Stimulated activated CD4-positive, alpha-beta T cell treated with anti-CD3 and anti-CD28 coated beads, Interleukin-12 subunit alpha, Interleukin-12 subunit beta, amount 100 ng/mL, for 24 hours (primary cell): ENCODE data around the gene TRHDE.
"Not testable (repeated sequence)": the region's sequence is repeated elsewhere in the genome, so short reads cannot be mapped to it uniquely, and the experiment has no call there.

ENCODE experiments used
- DNase-seq, 2 experiments: peaks; one replicate each; pipeline ENCODE4 v3.0.0-alpha.2; 2020; ENCODE audit warnings: low read depth in 2 of 2

The TRHDE gene

DNA sequence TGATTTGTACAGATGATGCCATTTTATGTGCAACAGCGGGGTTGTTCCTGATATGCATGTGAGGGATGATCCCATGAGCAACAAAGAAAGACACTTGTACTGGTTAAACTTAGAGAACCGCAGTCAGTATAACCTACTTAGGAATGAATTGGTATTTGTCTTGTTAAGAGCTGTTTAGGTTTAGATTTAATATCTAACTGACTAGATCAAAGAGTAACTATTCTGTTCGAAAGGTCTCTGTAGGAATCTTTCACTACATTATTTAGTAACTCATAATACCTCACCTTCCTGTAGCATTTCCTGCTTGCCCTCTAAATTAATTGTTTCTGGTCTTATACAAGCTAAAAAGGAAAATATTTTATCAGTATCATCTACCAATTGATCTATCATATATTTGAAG lies 350.4 kb downstream of the TRHDE start:
- no peak for DNase-seq

DNA sequence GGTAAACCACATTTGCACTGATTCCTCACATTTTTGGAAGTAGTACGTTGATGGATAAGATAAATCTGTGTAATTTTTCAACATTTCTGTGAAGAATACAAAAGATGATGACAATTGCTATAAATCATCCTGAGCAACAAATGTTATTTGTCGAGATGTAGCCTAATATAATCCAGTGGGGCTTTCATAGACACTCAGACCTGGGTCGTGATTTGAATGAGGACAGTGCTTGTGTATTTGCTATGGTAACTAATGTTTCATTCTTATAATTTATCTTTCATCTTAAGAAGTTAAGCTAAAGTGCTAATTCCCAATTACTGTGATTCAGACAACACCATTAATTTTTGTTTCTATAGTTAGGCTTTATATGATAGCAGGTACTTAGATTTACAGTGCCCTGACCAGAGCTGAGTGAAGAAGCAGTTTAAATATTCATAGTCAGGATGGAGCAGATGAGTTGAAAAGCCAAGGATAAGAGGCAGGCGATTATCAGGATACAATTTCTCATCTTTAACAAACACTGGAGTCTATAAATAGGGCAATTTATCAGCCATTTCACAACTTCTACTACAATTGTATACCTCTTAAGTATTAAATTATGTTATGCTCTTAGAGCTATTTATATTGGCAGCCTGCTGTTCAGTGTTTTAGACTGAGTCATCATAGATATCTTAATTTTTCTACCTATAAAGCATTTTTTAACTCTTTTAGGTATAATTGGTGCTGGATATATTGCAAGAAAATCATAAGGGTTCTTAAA lies 359.9 kb downstream of the TRHDE start:
- DNase-seq, result no peak

DNA sequence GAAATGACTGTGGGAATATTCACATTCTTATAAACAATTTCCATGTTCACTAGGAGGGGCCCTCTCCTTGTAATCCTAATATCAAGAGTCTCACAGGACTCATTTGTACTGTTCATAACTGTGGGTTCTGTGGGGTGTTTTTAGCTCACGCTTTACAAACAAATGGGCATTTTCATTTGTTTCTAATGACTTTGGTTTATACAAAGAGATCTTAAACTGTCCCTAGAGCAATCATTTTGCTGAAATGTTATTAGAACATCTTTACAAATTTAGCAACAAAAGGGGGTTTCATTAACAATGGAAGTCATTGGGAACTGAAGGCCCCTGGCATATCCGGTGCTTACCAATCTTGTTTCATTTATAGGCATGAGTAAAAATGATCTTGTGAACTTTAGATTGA lies 370.5 kb downstream of the TRHDE start:
- DNase-seq, result no peak

DNA sequence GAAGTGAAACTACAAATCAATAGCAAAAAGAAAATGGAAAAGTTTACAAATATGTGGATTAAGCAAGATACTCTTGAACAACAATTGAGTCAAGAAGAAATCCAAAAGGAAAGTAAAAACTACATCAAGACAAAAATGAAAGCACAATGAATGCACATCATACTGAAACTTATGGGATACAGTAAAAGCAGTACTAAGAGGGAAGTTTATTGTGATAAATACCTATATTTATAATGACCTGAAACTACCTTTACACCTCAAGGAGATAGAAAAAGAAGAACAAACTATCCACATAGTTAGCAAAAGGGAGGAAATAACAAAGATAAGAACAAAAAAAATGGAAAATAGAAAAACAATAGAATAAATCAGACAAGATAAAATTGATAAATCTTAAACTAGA lies 375.0 kb downstream of the TRHDE start:
- no peak for DNase-seq

DNA sequence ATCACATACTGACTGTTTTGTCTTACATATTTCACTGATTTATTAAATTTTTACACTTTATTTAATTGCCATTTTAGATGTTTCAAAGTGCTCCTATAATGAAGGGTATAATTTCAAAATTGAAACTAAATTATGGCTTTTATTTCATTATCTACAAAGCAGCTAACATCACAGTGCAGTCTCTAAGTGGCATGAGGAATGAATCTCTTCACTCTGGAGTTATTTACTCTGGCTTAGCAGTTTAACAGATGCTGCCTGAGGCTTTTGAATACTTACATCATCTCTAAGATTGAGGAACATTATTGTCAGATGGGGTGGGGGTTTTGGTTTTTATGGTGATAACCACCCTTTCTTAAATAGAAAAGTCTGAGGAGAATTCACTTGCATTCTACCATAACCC lies 386.4 kb downstream of the TRHDE start:
- no peak for DNase-seq

DNA sequence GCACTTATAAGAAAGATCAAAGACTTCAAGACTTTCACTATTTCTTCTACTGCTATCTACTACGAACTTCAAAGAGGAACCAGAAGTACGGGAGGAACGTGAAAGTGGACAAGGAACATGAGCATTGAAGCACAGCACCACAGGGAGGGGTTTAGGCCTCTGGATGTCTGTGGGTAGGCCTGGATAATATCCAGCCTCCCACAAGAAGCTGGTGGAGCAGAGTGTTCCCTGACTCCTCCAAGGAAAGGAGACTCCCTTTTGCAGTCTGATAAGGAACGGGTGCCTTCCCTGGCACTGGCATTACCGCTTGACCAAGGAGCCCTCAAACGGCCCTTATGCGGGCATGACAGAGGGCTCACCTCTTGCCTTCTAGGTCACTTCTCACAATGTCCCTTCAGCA lies 388.0 kb downstream of the TRHDE start:
- not testable (repeated sequence) for DNase-seq

DNA sequence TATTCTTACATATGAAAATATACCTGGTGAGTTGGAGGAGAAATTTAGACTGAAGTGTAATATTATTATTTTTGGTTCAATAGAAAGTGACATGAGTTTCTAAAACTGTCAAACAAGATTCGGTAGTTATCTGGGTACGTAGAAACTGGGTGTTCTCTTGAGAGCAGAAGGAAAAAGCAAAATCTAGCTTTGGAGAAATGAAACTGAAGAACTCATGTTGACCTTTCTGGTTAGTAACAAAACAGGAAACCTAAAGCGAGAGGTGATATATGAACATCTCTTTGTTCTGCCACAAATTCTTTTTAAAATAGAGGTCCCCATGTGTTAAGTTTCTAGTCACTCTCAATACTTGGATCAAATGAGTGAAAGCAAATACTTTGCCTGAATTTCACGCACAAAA lies 401.7 kb downstream of the TRHDE start:
- no peak for DNase-seq

DNA sequence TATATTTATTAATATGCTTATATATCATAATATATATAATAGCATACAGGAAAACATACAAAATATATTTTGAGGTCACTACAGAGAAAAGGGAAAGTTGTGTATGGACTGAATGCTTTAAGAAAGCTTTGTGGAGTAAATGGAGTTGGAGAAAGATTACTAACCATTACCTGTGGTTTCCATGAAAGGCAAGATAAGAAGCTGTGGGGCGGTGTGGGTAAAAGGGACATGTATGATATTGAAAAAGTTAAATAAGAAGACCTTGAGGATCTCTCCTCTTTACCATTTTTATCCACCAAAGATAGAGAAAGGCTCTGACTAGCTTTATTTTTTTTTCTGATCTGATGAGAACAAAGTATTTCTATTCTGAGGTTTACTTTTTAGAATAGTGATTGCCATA lies 404.4 kb downstream of the TRHDE start:
- DNase-seq, result no peak

DNA sequence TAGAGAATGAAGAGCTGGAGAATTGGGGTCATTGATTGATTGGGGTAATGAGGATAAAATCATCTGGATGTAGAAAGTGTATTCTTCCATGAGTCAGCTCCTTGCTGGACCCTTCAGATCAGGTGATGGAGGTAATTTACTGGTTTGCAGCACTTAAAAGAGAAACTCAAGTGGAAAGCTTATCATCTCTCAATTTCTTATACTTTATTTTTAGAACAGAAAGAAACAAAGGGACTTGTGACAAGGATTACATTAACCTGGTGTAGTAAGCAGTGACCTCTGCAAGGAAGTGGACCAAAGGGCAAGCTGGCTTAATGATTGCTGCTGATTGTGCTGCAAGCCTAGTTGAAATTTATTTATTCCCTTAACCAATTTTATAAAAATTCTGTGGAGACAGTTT lies 405.0 kb downstream of the TRHDE start:
- no peak for DNase-seq

DNA sequence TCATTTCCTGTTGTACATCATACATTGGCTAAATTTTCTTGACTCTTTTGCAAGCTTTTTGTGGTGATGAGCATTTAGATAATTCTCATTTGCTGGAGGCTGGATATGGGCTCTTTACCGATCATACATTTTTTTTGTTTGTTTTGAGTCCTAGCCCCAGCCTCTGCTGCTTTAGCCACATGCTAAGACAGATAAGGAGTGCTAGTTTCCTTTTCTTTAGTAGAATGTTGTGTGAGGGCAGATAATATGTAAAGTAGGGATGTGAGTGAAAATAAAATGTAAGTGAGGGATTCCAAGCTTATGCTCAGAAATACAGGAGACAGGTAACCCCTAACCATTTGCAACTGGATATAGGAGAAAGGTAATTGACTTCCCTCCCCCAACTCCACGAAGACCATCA lies 405.7 kb downstream of the TRHDE start:
- DNase-seq, result no peak

DNA sequence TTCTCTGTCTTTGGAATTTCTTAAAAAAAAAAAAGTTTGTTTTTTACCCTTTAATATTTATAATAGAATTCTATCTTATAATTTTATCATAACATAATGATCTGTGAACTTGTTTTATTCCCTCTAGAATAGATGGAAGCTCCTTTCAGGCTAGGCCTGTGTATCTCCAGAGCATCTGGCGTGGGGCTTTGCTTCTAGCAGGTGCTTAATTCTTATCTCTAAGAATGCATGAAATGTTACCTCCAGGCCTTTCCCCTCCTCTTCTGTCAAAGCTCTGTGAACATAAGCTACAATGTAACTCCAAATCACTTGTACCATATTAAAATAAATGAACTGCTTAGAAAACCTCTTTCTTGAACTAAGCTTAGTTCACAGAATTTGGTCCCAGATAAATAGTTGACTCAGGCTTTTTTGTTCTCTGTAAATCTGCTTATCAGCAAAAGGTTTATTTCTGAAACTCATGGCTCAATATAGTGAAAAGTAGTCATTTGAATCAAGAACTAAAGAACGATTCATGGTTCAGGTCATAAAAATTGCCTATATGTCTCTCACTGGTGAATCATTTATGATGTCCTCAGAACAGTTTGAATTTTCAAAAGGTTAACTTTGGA lies 407.1 kb downstream of the TRHDE start:
- DNase-seq, result no peak

DNA sequence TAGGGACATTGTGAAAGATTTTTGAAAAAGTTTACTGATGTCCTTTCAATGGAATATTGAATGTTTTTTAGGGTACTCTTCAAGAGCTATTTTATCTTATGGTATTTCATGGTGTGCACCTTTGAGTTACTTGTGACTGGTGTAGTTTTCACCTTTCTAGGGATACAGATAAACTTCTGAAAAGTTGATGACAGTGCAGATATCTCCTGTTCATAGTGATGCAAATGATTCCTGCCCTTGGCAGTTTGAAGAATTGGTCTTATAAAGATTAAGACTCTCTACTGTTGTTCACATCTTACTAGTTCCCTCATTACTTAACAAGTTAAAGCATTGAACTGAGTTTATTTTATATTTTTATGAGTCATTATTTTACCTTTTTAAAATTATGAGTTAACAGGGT lies 408.9 kb downstream of the TRHDE start:
- DNase-seq, result no peak

DNA sequence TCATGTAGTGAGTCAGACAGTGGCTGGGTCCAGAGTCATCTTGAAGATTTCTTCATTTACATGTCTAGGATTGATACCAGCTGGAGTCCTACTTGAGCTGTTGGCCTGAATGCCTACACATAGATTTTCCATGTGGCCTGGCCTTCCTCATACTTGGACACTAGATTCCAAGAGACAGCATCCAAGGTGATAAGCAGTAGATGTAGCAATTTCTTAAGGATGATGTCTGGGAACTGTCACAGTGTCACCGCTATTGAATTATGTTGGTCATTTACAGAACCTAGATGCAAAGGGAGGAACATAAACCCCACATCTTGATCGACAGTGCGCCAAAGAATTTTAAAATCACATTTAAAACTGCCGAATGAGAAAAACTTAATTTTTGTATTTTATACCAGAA lies 412.3 kb downstream of the TRHDE start:
- DNase-seq, result no peak

DNA sequence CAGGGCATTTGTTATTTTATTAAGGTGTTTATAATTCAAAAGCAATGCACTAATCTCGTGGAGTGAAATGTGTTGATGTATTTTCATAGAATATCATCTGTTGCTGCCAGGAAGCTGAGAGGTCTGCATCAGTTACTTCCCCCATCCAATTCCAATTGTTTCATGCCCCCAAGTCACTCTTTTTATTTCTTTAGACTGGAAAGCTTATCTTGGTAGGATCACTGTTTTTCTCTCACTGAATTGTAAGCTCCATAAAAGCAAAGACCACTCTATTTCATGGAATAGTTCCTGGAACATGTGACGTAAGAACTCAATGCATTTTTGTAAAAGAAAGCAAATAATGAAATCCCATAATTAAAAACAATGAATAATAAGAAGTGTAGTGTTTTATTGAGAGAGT lies 420.2 kb downstream of the TRHDE start:
- no peak for DNase-seq

DNA sequence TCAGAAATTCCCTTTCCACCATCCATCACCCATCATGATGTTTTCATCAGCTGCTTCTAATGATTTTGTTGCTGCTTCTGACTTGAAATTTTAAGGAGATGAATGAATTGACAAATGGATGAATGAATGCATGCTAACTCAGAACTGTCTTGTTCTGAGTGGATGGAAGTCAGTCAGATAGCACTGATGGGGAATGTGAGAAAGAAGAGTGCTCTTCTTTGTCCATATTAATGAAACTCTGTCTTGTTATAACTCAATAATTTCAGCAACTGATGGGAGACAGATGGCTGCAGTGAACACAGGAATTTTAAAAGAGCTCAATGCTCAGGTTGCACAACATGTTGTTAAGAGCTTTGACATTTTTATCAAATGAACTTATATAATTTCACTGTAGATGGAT lies 422.0 kb downstream of the TRHDE start:
- no peak for DNase-seq

DNA sequence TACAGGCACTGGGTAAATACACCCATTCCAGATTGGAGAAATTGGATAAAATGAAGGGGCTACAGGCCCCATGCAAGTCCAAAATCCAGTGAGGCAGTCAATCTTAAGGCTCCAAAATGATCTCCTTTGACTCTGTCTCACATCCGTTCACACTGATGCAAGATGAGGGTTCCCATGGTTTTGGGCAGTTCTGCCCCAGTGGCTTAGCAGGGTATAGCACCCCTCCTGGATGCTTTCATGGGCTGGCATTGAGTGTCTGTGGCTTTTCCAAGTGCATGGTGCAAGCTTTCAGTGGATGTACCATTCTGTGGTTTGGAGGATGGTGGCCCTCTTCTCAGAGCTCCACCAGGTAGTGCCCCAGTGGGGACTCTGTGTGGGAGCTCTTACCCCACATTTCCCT lies 427.2 kb downstream of the TRHDE start:
- DNase-seq, result no peak

DNA sequence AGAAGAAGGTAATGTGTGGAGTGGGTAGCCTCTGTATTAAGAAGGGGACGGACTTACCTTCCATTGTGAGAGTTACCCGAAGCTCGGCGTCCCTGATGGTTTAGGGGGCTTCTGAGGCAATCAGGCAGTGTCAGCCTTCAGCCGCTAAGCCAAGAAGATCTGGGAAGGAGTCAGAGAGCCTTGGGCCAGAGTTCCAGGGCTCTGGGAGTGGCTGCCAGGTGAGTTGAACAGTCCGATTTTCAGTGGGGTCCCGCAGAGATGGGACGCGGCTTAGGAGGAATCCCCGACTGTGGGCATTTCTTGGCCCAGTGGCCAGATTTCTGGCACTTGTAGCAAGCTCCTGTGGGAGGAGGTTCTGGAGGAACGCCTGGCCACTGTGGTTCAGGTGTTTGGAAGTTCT lies 439.9 kb downstream of the TRHDE start:
- DNase-seq, result not testable (repeated sequence)

DNA sequence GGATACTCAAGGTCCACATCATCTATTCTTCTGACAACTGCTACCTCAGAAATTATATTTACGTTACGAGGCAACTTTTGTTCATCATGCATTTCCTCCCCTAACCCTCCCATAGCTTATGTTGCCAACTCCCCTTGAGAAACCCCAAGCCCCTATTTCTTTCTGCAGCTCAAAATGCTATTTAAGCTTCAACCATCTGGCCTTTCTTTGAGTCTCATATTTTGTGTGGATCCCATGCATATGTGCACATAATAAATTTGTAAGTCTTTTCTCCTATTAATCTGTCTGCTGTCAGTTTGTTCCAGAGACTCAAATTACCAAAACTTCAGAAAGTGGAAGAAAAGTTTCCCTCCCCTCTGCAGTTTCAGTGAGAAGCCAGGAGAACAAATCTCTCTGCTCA lies 444.1 kb downstream of the TRHDE start:
- no peak for DNase-seq

DNA sequence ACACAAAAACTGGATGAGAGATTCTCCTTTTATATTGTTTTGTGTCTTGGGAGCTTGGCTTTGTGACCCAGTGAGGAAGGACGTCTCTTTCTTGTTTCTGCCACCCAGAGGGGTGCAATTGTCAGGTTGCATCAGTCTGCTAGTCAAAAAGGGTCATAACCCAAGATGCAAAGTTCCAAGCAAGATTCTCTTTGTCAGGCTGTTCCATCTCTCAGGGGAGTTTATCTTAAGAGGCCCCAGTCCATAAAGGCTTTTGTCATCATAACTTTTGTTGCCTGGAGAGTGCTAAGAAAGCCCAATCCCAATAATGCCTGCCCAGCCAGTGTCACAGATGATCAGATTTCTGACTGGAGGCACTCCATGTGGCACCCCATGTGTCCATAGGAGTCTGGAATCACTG lies 444.9 kb downstream of the TRHDE start:
- DNase-seq, result no peak
